Measurements from ENCODE around the gene INAFM2. TPM values are rescaled to one million over a fixed set of nuclear protein-coding genes. Genes with fewer than 3 reads are reported as not detected.

The INAFM2 gene
- polyA plus RNA-seq, 2 of the 4 experiments (the other 2 are of a cell fraction), result 2.8 to 3.8 TPM

DNA sequence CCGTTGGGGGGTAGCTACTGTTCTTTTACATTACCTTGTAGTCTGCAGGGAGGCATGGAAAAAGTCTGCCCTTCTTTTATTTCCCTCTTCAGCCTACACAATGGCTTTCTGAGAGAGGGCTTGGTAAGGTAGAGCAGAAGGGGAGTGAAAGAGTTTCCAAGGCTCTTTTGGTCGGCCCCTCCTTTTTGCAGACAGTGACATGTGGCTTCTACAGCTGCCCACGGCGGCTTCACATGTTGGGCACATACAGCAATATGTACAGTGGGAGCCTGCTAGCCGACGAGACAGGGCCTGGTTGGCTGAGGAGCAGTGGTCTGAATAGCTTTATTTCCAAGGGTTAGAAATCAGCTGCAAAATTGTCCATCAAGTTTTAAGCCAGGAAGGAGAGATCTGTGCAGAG lies 4.0 kb downstream of the INAFM2 start:
- Histone ChIP-seq H3K9me3 (no peaks in the 10 kb centered on the region), H3K27ac (no peak overlapping the region), H3K4me2 (no peak overlapping the region), H3K4me1 (peaks cover 9% of the 10 kb centered on the region; the same call in 1 of the 3 replicates), H3K4me3 (no peak overlapping the region)
- ChIA-PET POLR2A (interaction anchor here (2.4 to 4.6 kb wide), 2 partner anchors 11 to 13 kb away, joined by 8 to 20 read pairs; partner anchors contain the start of gene CCDC9B), CTCF (interaction anchor here (0.6 to 6.7 kb wide), 12 partner anchors 11 to 277 kb away, joined by 3 to 91 read pairs (median 4); partner anchors contain the start of gene CCDC9B)
- no peak for DNase-seq (ENCODE audit: low read depth in 1 of 2, low spot score in 1 of 2)
- TF ChIP-seq ZFP36 (IDR thresholded peaks at IDR 0.05; ENCODE audit: borderline replicate concordance, partially characterized antibody), result no peak
- TF ChIP-seq E2F6 (IDR thresholded peaks at IDR 0.05; ENCODE audit: borderline replicate concordance, low read depth), result no peak
- TF ChIP-seq RARB (CRISPR knock-in tag; IDR thresholded peaks at IDR 0.05), result no peak
- no peak for TF ChIP-seq FOSL2 (IDR thresholded peaks at IDR 0.05)
- TF ChIP-seq FOSL2 (CRISPR knock-in tag; IDR thresholded peaks at IDR 0.05), result no peak
- ATAC-seq, result no peak
- FAIRE-seq, result no peak
- WGBS (ENCODE audit: missing lambda C conversion rate), result 63% methylated on average over 3 of the region's 6 CpGs

GRCh38 chr15:40328176-40328575 lies 4.7 kb downstream of the INAFM2 start:
- DNase-seq (ENCODE audit: low read depth in 1 of 2, low spot score in 1 of 2) (no peak), ATAC-seq (no peak), FAIRE-seq (no peak)
- Histone ChIP-seq H3K9me3 (no peaks in the 10 kb centered on the region), H3K4me3 (no peak overlapping the region), H3K4me2 (no peak overlapping the region), H3K4me1 (peaks cover 6% of the 10 kb centered on the region; the same call in 1 of the 3 replicates), H3K27ac (no peak overlapping the region)
- TF ChIP-seq ZFP36 (IDR thresholded peaks at IDR 0.05; ENCODE audit: borderline replicate concordance, partially characterized antibody) (no peak), CBX8 (IDR thresholded peaks at IDR 0.05) (no peak), RARB (CRISPR knock-in tag; IDR thresholded peaks at IDR 0.05) (no peak), HOXB5 (CRISPR knock-in tag; IDR thresholded peaks at IDR 0.05) (no peak), ZSCAN20 (CRISPR knock-in tag; IDR thresholded peaks at IDR 0.05) (no peak), HOXA7 (CRISPR knock-in tag; IDR thresholded peaks at IDR 0.05) (no peak), MAFK (IDR thresholded peaks at IDR 0.05; ENCODE audit: partially characterized antibody) (no peak), RCOR1 (IDR thresholded peaks at IDR 0.05; ENCODE audit: low read depth, low read length) (no peak), SMC3 (IDR thresholded peaks at IDR 0.05) (no peak), FOSB (CRISPR knock-in tag; IDR thresholded peaks at IDR 0.05) (no peak), FOXS1 (CRISPR knock-in tag; IDR thresholded peaks at IDR 0.05) (no peak), CEBPB (IDR thresholded peaks at IDR 0.05) (no peak), RNF2 (IDR thresholded peaks at IDR 0.05; ENCODE audit: borderline replicate concordance, low read depth) (no peak), JUN (IDR thresholded peaks at IDR 0.05) (no peak), CTCF (IDR thresholded peaks at IDR 0.05) (no peak), KDM5A (IDR thresholded peaks at IDR 0.05) (no peak), EP300 (IDR thresholded peaks at IDR 0.05) (no peak)
- TF ChIP-seq, protein P1, sequence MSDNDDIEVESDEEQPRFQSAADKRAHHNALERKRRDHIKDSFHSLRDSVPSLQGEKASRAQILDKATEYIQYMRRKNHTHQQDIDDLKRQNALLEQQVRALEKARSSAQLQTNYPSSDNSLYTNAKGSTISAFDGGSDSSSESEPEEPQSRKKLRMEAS (IDR thresholded peaks at IDR 0.05), result no peak
- ChIA-PET POLR2A (interaction anchor here (2.4 to 4.6 kb wide), 2 partner anchors 10 to 12 kb away, joined by 8 to 20 read pairs; partner anchors contain the start of gene CCDC9B), CTCF (interaction anchor here (0.9 to 6.7 kb wide), 10 partner anchors 9 to 110 kb away, joined by 3 to 91 read pairs (median 6); partner anchors contain the start of gene CCDC9B)
- WGBS (ENCODE audit: missing lambda C conversion rate), result 85% methylated on average over 3 of the region's 3 CpGs

- no peak overlapping the region for H3K4me2 ChIP-seq
- FAIRE-seq, result no peak
- POLR2A ChIA-PET, result interaction anchor here (2.4 to 4.6 kb wide), 2 partner anchors 10 to 12 kb away, joined by 8 to 20 read pairs; partner anchors contain the start of gene CCDC9B
- CTCF ChIA-PET, result interaction anchor here (0.8 to 6.7 kb wide), 10 partner anchors 9 to 93 kb away, joined by 3 to 91 read pairs (median 4); partner anchors contain the start of gene CCDC9B
- H3K27ac ChIP-seq, result no peak overlapping the region
- TF ChIP-seq GATA3 (IDR thresholded peaks at IDR 0.05; ENCODE audit: borderline replicate concordance) (no peak), POLR2A (IDR thresholded peaks at IDR 0.05; ENCODE audit: low read length) (no peak), HMGXB4 (CRISPR knock-in tag; IDR thresholded peaks at IDR 0.05; ENCODE audit: borderline replicate concordance) (no peak), BHLHE40 (IDR thresholded peaks at IDR 0.05; ENCODE audit: low read depth, low read length) (no peak), MAFK (IDR thresholded peaks at IDR 0.05; ENCODE audit: partially characterized antibody) (peak; percentile 55)
- H3K9me3 ChIP-seq, result no peaks in the 10 kb centered on the region
- DNase-seq (ENCODE audit: low read depth in 1 of 2, low spot score in 1 of 2), result no peak
- WGBS (ENCODE audit: missing lambda C conversion rate), result 82% methylated on average over 5 of the region's 5 CpGs
- no peak overlapping the region for H3K4me3 ChIP-seq
- peaks cover 6% of the 10 kb centered on the region; the same call in 1 of the 3 replicates for H3K4me1 ChIP-seq
- no peak for ATAC-seq
Measured at GRCh38 chr15:40328751-40329150, 5.3 kb downstream of the INAFM2 start.
